ENCODE results near the gene DOCK1. TPM values are rescaled to one million over a fixed set of nuclear protein-coding genes. Genes with fewer than 3 reads are reported as not detected.
"Not testable (repeated sequence)": the region's sequence is repeated elsewhere in the genome, so short reads cannot be mapped to it uniquely, and the experiment has no call there.

The DOCK1 gene
- total RNA-seq, 2 experiments from 2014 or later, result not detected

- no peak overlapping the region for H3K4me3 ChIP-seq (ENCODE audit: low read length)
- peaks cover 6% of the 10 kb centered on the region for H3K9me3 Mint-ChIP-seq
- ATAC-seq (ENCODE audit: poor library complexity), result no peak
- intact Hi-C loops (cut with DNase I, micrococcal nuclease), result no loop called here
- no peak overlapping the region for H3K27ac ChIP-seq (ENCODE audit: low read depth in 1 of 2, low read length in 2 of 2)
- H3K27me3 ChIP-seq (ENCODE audit: control insufficient read depth in 1 of 2, insufficient read depth in 2 of 2, low read length in 2 of 2), result no peaks in the 10 kb centered on the region
- no peaks in the 10 kb centered on the region for H3K4me1 Mint-ChIP-seq (ENCODE audit: low read depth)
- no peaks in the 10 kb centered on the region for H3K36me3 ChIP-seq (ENCODE audit: insufficient read depth, low read length)
- H3K4me3 Mint-ChIP-seq, result no peak overlapping the region
- ChIA-PET CTCF (no interaction called here), POLR2A (no interaction called here)
- no peak for DNase-seq
- H3K36me3 Mint-ChIP-seq (ENCODE audit: low read depth), result no peaks in the 10 kb centered on the region
- TF ChIP-seq, protein P1, sequence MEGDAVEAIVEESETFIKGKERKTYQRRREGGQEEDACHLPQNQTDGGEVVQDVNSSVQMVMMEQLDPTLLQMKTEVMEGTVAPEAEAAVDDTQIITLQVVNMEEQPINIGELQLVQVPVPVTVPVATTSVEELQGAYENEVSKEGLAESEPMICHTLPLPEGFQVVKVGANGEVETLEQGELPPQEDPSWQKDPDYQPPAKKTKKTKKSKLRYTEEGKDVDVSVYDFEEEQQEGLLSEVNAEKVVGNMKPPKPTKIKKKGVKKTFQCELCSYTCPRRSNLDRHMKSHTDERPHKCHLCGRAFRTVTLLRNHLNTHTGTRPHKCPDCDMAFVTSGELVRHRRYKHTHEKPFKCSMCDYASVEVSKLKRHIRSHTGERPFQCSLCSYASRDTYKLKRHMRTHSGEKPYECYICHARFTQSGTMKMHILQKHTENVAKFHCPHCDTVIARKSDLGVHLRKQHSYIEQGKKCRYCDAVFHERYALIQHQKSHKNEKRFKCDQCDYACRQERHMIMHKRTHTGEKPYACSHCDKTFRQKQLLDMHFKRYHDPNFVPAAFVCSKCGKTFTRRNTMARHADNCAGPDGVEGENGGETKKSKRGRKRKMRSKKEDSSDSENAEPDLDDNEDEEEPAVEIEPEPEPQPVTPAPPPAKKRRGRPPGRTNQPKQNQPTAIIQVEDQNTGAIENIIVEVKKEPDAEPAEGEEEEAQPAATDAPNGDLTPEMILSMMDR (IDR thresholded peaks at IDR 0.05), result no peak
- H3K9me3 ChIP-seq (ENCODE audit: control insufficient read depth in 1 of 2, insufficient read depth in 1 of 2, low read length in 2 of 2), result peaks cover 7 to 19% of the 10 kb centered on the region in 2 experiments
- no peaks in the 10 kb centered on the region for H3K27me3 Mint-ChIP-seq
- H3K4me1 ChIP-seq (ENCODE audit: insufficient read depth, low read length), result no peaks in the 10 kb centered on the region
- H3K27ac Mint-ChIP-seq, result no peak overlapping the region
These were observed 9.9 kb upstream of the DOCK1 start for GRCh38 chr10:126895214-126895781.

- intact Hi-C loops (cut with DNase I, micrococcal nuclease), result no loop called here
- Histone ChIP-seq H3K9me3 (ENCODE audit: control insufficient read depth in 1 of 2, insufficient read depth in 1 of 2, low read length in 2 of 2) (peaks cover 7 to 23% of the 10 kb centered on the region in 2 experiments), H3K27ac (ENCODE audit: low read depth in 1 of 2, low read length in 2 of 2) (no peak overlapping the region), H3K4me1 (ENCODE audit: insufficient read depth, low read length) (no peaks in the 10 kb centered on the region), H3K4me3 (ENCODE audit: low read length) (no peak overlapping the region), H3K36me3 (ENCODE audit: insufficient read depth, low read length) (no peaks in the 10 kb centered on the region), H3K27me3 (ENCODE audit: control insufficient read depth in 1 of 2, insufficient read depth in 2 of 2, low read length in 2 of 2) (no peaks in the 10 kb centered on the region)
- CTCF ChIA-PET, result no interaction called here
- H3K4me1 Mint-ChIP-seq (ENCODE audit: low read depth), result no peaks in the 10 kb centered on the region
- no peak overlapping the region for H3K27ac Mint-ChIP-seq
- H3K36me3 Mint-ChIP-seq (ENCODE audit: low read depth), result no peaks in the 10 kb centered on the region
- H3K4me3 Mint-ChIP-seq, result no peak overlapping the region
- POLR2A ChIA-PET, result no interaction called here
- peaks cover 7% of the 10 kb centered on the region for H3K27me3 Mint-ChIP-seq
- TF ChIP-seq, protein P1 (IDR thresholded peaks at IDR 0.05), result no peak
- no peak for ATAC-seq (ENCODE audit: poor library complexity)
- H3K9me3 Mint-ChIP-seq, result peaks cover 6% of the 10 kb centered on the region
- DNase-seq, result no peak
These were observed 6.8 kb upstream of the DOCK1 start for GRCh38 chr10:126898460-126898859.

GRCh38 chr10:126899529-126899928, 5.7 kb upstream of the DOCK1 start:
- POLR2A ChIA-PET, H3K4me3 Mint-ChIP-seq, CTCF ChIA-PET: not testable (repeated sequence)

DNA sequence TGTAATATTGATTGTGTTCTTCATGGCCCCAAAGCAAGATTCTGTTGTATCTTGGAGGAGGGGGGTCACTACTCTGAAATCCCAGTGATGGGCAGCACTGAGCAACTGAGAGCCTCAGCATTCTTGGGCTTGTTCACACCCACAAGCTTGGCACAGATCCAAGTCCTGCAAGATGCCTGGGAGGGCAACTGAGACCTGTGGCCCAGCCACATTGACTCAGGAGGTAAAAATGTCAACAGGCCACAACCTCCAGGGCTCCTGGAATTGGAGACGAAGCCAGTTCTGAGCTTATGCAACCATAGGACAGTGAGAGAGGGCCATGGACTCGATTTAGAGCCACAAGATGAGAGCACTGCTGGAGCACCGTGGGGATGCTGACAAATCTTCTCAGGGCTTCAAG, 3.1 kb upstream of the DOCK1 start:
- Histone ChIP-seq H3K36me3 (ENCODE audit: insufficient read depth, low read length) (no peaks in the 10 kb centered on the region), H3K9me3 (ENCODE audit: control insufficient read depth in 1 of 2, insufficient read depth in 1 of 2, low read length in 2 of 2) (peaks cover 7 to 34% of the 10 kb centered on the region in 2 experiments), H3K27me3 (ENCODE audit: control insufficient read depth in 1 of 2, insufficient read depth in 2 of 2, low read length in 2 of 2) (peaks cover 10 to 16% of the 10 kb centered on the region in 2 experiments), H3K4me1 (ENCODE audit: insufficient read depth, low read length) (peaks cover 2% of the 10 kb centered on the region), H3K4me3 (ENCODE audit: low read length) (no peak overlapping the region), H3K27ac (ENCODE audit: low read depth in 1 of 2, low read length in 2 of 2) (no peak overlapping the region)
- Mint-ChIP-seq H3K36me3 (ENCODE audit: low read depth) (no peaks in the 10 kb centered on the region), H3K9me3 (peaks cover 6% of the 10 kb centered on the region), H3K4me3 (no peak overlapping the region), H3K27me3 (peaks cover 27% of the 10 kb centered on the region), H3K4me1 (ENCODE audit: low read depth) (no peaks in the 10 kb centered on the region), H3K27ac (no peak overlapping the region)
- ATAC-seq (ENCODE audit: poor library complexity), result no peak
- TF ChIP-seq, protein P1 (IDR thresholded peaks at IDR 0.05), result no peak
- intact Hi-C loops (cut with DNase I, micrococcal nuclease), result no loop called here
- ChIA-PET CTCF (no interaction called here), POLR2A (no interaction called here)
- no peak for DNase-seq

More at GRCh38 chr10:126899529-126899928, 5.7 kb upstream of the DOCK1 start:
- ATAC-seq (ENCODE audit: poor library complexity); H3K4me1 Mint-ChIP-seq (ENCODE audit: low read depth); H3K27me3 ChIP-seq (ENCODE audit: control insufficient read depth in 1 of 2, insufficient read depth in 2 of 2, low read length in 2 of 2); H3K36me3 ChIP-seq (ENCODE audit: insufficient read depth, low read length); H3K27ac ChIP-seq (ENCODE audit: low read depth in 1 of 2, low read length in 2 of 2); H3K9me3 Mint-ChIP-seq; H3K4me1 ChIP-seq (ENCODE audit: insufficient read depth, low read length); intact Hi-C loops (cut with DNase I, micrococcal nuclease); DNase-seq; H3K4me3 ChIP-seq (ENCODE audit: low read length); H3K36me3 Mint-ChIP-seq (ENCODE audit: low read depth); H3K27ac Mint-ChIP-seq: not testable (repeated sequence)
- H3K9me3 ChIP-seq (ENCODE audit: control insufficient read depth in 1 of 2, insufficient read depth in 1 of 2, low read length in 2 of 2), result peaks cover 7 to 25% of the 10 kb centered on the region in 2 experiments
- H3K27me3 Mint-ChIP-seq, result peaks cover 15% of the 10 kb centered on the region
